Activated CD8-positive, alpha-beta memory T cell treated with anti-CD3 and anti-CD28 coated beads, Interleukin-2, amount 50 U/mL, for 4 hours (primary cell): ENCODE measurements around the gene LIPJ.

Experiments
- DNase-seq: peaks from one replicate; pipeline ENCODE4 v3.0.0-alpha.2; 2020

LIPJ gene

GRCh38 chr10:88598055-88598454 is 11.5 kb downstream of the LIPJ start:
- DNase-seq, result no peak

- no peak for DNase-seq
Observed at GRCh38 chr10:88608052-88608732, 21.6 kb downstream of the LIPJ start.

GRCh38 chr10:88608780-88609179 is 22.2 kb downstream of the LIPJ start:
- DNase-seq, result no peak

GRCh38 chr10:88616250-88616977 is 29.9 kb downstream of the LIPJ start:
- DNase-seq, result no peak

GRCh38 chr10:88617772-88618300 is 31.3 kb downstream of the LIPJ start:
- no peak for DNase-seq

GRCh38 chr10:88618496-88618895 is 31.9 kb downstream of the LIPJ start:
- no peak for DNase-seq

- DNase-seq, result no peak
Observed at GRCh38 chr10:88620441-88620840, 33.9 kb downstream of the LIPJ start.

GRCh38 chr10:88623835-88624234 is 37.3 kb downstream of the LIPJ start:
- DNase-seq, result no peak

GRCh38 chr10:88624840-88625239 is 38.3 kb downstream of the LIPJ start:
- no peak for DNase-seq

- DNase-seq, result no peak
Observed at GRCh38 chr10:88640186-88640585, 53.6 kb downstream of the LIPJ start.

GRCh38 chr10:88642209-88642608 is 55.6 kb downstream of the LIPJ start:
- DNase-seq, result no peak

- no peak for DNase-seq
Observed at GRCh38 chr10:88642963-88643362, 56.4 kb downstream of the LIPJ start.

GRCh38 chr10:88647061-88647615 is 60.6 kb downstream of the LIPJ start:
- no peak for DNase-seq

- DNase-seq, result no peak
Observed at GRCh38 chr10:88651101-88651551, 64.6 kb downstream of the LIPJ start.

GRCh38 chr10:88652616-88653015 is 66.1 kb downstream of the LIPJ start:
- DNase-seq, result no peak
